Suprapubic skin (tissue), 4 donors: Measurements from ENCODE around the gene PDZRN3. TPM values are rescaled to one million over a fixed set of nuclear protein-coding genes. Genes with fewer than 3 reads are reported as not detected.

Experiments
- DNase-seq, 2 donors: peaks; one replicate each; pipeline ENCODE4 v3.0.0-alpha.2; 2019; ENCODE audit warnings: low spot score in 2 of 2
- H3K27ac ChIP-seq: fragments of 200-600 bp; sonication (generic); one replicate; pipeline ENCODE4 v1.5.1; 2019
- H3K27me3 ChIP-seq: fragments of 200-600 bp; sonication (generic); one replicate; pipeline ENCODE4 v1.5.1; 2019
- H3K36me3 ChIP-seq: fragments of 200-600 bp; sonication (generic); one replicate; pipeline ENCODE4 v1.5.1; 2019
- H3K4me1 ChIP-seq: fragments of 200-600 bp; sonication (generic); one replicate; pipeline ENCODE4 v1.5.1; 2019
- H3K4me3 ChIP-seq: fragments of 200-600 bp; sonication (generic); one replicate; pipeline ENCODE4 v1.5.1; 2019; ENCODE audit warnings: mild to moderate bottlenecking
- H3K9me3 ChIP-seq: fragments of 200-600 bp; sonication (generic); one replicate; pipeline ENCODE4 v1.5.1; 2019
- CTCF ChIP-seq, 2 donors: fragments of 200-600 bp in 1 of 2; fragments of 450-650 bp in 1 of 2; sonication (generic) in 1 of 2; IDR thresholded peaks; one replicate each; pipeline ENCODE4 v1.5.1; 2016 to 2019; ENCODE audit warnings: antibody characterized with exemption in 2 of 2, mild to moderate bottlenecking in 1 of 2, moderate library complexity in 1 of 2
- EP300 ChIP-seq: sonication (generic); formaldehyde crosslinking; IDR thresholded peaks from one replicate; pipeline ENCODE4 v1.6.1; 2017; ENCODE audit warnings: antibody characterized with exemption
- POLR2A ChIP-seq, 2 donors: fragments of 450-650 bp; IDR thresholded peaks; one replicate each; pipeline ENCODE4 v1.6.1; 2017; ENCODE audit warnings: antibody characterized with exemption in 2 of 2, mild to moderate bottlenecking in 2 of 2, moderate library complexity in 2 of 2
- POLR2AphosphoS5 ChIP-seq, 3 donors: sonication (generic); formaldehyde crosslinking; IDR thresholded peaks; one replicate each; pipeline ENCODE4 v1.6.1; 2017; ENCODE audit warnings: antibody characterized with exemption in 3 of 3
- WGBS: methylation state at CpG from one replicate; pipeline ENCODE4 v1.1.5; 2018; 5-methylcytosine and 5-hydroxymethylcytosine counted together
- total RNA-seq, 4 donors: library from RNA; depleted of rRNA; stranded (reverse); fragments of >200 nt; gene quantifications; one replicate each; pipeline ENCODE4 v1.1.0, GENCODE V29; 2016

Gene PDZRN3
- total RNA-seq, 4 donors from 2014 or later = 9.2 to 33.3 (median 13.7) TPM

GRCh38 chr3:73637042-73637441 lies 12.3 kb upstream of the PDZRN3 start:
- no peak for DNase-seq
- Histone ChIP-seq H3K9me3 (no peaks in the 10 kb centered on the region), H3K4me3 (no peak overlapping the region), H3K4me1 (peaks cover 9% of the 10 kb centered on the region), H3K27me3 (no peaks in the 10 kb centered on the region), H3K36me3 (no peaks in the 10 kb centered on the region), H3K27ac (no peak overlapping the region)
- TF ChIP-seq EP300 = no peak
- no peak for TF ChIP-seq POLR2A (IDR thresholded peaks at IDR 0.05)
- no peak for TF ChIP-seq CTCF (IDR thresholded peaks at IDR 0.05)
- TF ChIP-seq POLR2AphosphoS5 (IDR thresholded peaks at IDR 0.05) = no peak

- no peak for DNase-seq
- no peaks in the 10 kb centered on the region for H3K36me3 ChIP-seq
- no peaks in the 10 kb centered on the region for H3K9me3 ChIP-seq
- H3K4me1 ChIP-seq = peaks cover 9% of the 10 kb centered on the region
- H3K27ac ChIP-seq = no peak overlapping the region
- 0% methylated on average over 1 of the region's 1 CpG for WGBS
- no peaks in the 10 kb centered on the region for H3K27me3 ChIP-seq
- TF ChIP-seq EP300 (no peak), CTCF (IDR thresholded peaks at IDR 0.05) (no peak), POLR2A (IDR thresholded peaks at IDR 0.05) (no peak), POLR2AphosphoS5 (IDR thresholded peaks at IDR 0.05) (no peak)
- H3K4me3 ChIP-seq = no peak overlapping the region
These were observed 10.5 kb upstream of the PDZRN3 start for GRCh38 chr3:73635254-73635653.

GRCh38 chr3:73633916-73634344 lies 9.2 kb upstream of the PDZRN3 start:
- TF ChIP-seq POLR2AphosphoS5 (IDR thresholded peaks at IDR 0.05) (no peak), CTCF (IDR thresholded peaks at IDR 0.05) (no peak), POLR2A (IDR thresholded peaks at IDR 0.05) (no peak), EP300 (no peak)
- no peaks in the 10 kb centered on the region for H3K27me3 ChIP-seq
- 67% methylated on average over 3 of the region's 3 CpGs for WGBS
- no peaks in the 10 kb centered on the region for H3K36me3 ChIP-seq
- DNase-seq = no peak
- no peaks in the 10 kb centered on the region for H3K9me3 ChIP-seq
- no peak overlapping the region for H3K4me3 ChIP-seq
- H3K4me1 ChIP-seq = peaks cover 9% of the 10 kb centered on the region
- no peak overlapping the region for H3K27ac ChIP-seq

- H3K9me3 ChIP-seq = no peaks in the 10 kb centered on the region
- TF ChIP-seq EP300 (no peak), POLR2AphosphoS5 (IDR thresholded peaks at IDR 0.05) (no peak), POLR2A (IDR thresholded peaks at IDR 0.05) (no peak), CTCF (IDR thresholded peaks at IDR 0.05) (no peak)
- no peaks in the 10 kb centered on the region for H3K27me3 ChIP-seq
- H3K4me1 ChIP-seq = peaks cover 9% of the 10 kb centered on the region
- H3K27ac ChIP-seq = no peak overlapping the region
- no peaks in the 10 kb centered on the region for H3K36me3 ChIP-seq
- 43% methylated on average over 2 of the region's 2 CpGs for WGBS
- H3K4me3 ChIP-seq = no peak overlapping the region
- no peak for DNase-seq
These were observed 8.7 kb upstream of the PDZRN3 start for GRCh38 chr3:73633453-73633852.

GRCh38 chr3:73626106-73626505 lies 1.4 kb upstream of the PDZRN3 start:
- Histone ChIP-seq H3K4me1 (peaks cover 37% of the 10 kb centered on the region), H3K27ac (peak overlapping the region; percentile 79)
- WGBS = 68% methylated on average over 3 of the region's 3 CpGs

More at GRCh38 chr3:73626106-73626505, 1.4 kb upstream of the PDZRN3 start:
- peak overlapping the region; percentile 74 for H3K4me3 ChIP-seq
- H3K36me3 ChIP-seq = no peaks in the 10 kb centered on the region
- no peaks in the 10 kb centered on the region for H3K9me3 ChIP-seq
- DNase-seq = no peak
- no peak for TF ChIP-seq POLR2AphosphoS5 (IDR thresholded peaks at IDR 0.05)
- no peak for TF ChIP-seq EP300
- TF ChIP-seq CTCF (IDR thresholded peaks at IDR 0.05) = no peak
- TF ChIP-seq POLR2A (IDR thresholded peaks at IDR 0.05) = no peak
- H3K27me3 ChIP-seq = peaks cover 13% of the 10 kb centered on the region
